WTC11 (cell line): Measurements from ENCODE around the gene KCNH6.

ENCODE experiments used
- AR ChIP-seq: fragments of 250-450 bp; sonication (Bioruptor Pico); IDR thresholded peaks from 2 replicates; pipeline ENCODE4 v1.9.0; 2021; ENCODE audit warnings: mild to moderate bottlenecking
- ETV6 ChIP-seq: sonication (generic); formaldehyde crosslinking; IDR thresholded peaks from 2 replicates; pipeline ENCODE4 v1.8.1; 2022; ENCODE audit warnings: mild to moderate bottlenecking, missing genetic modification reagents
- FOXP1 ChIP-seq: sonication (generic); formaldehyde crosslinking; IDR thresholded peaks from 2 replicates; pipeline ENCODE4 v1.8.0; 2022; ENCODE audit warnings: missing genetic modification reagents, mild to moderate bottlenecking, moderate library complexity, borderline replicate concordance
- NFE2L1 ChIP-seq: sonication (generic); formaldehyde crosslinking; IDR thresholded peaks from 2 replicates; pipeline ENCODE4 v1.8.1; 2023; ENCODE audit warnings: missing genetic modification reagents
- PRDM15 ChIP-seq: sonication (generic); formaldehyde crosslinking; IDR thresholded peaks from 2 replicates; pipeline ENCODE4 v1.8.0; 2022; ENCODE audit warnings: missing genetic modification reagents
- SOX15 ChIP-seq: fragments of 250-450 bp; sonication (Bioruptor Pico); IDR thresholded peaks from 2 replicates; pipeline ENCODE4 v1.9.0; 2021; ENCODE audit warnings: mild to moderate bottlenecking
- STAT6 ChIP-seq: sonication (generic); formaldehyde crosslinking; conservative IDR thresholded peaks from 2 replicates; pipeline ENCODE4 v1.8.1; 2023; ENCODE audit warnings: mild to moderate bottlenecking, low read depth, missing genetic modification reagents, moderate library complexity
- ZBTB21 ChIP-seq: sonication (generic); formaldehyde crosslinking; IDR thresholded peaks from 2 replicates; pipeline ENCODE4 v1.8.1; 2023; ENCODE audit warnings: mild to moderate bottlenecking, missing genetic modification reagents, borderline replicate concordance
- ZNF232 ChIP-seq: sonication (generic); formaldehyde crosslinking; IDR thresholded peaks from 2 replicates; pipeline ENCODE4 v1.8.0; 2022; ENCODE audit warnings: mild to moderate bottlenecking, missing genetic modification reagents
- ZNF263 ChIP-seq: sonication (generic); formaldehyde crosslinking; IDR thresholded peaks from 2 replicates; pipeline ENCODE4 v1.8.1; 2022; ENCODE audit warnings: low read depth, mild to moderate bottlenecking, moderate library complexity, missing genetic modification reagents
- ZNF416 ChIP-seq: fragments of 250-450 bp; sonication (Bioruptor Pico); IDR thresholded peaks from 2 replicates; pipeline ENCODE4 v1.9.0; 2021; ENCODE audit warnings: mild to moderate bottlenecking, inconsistent platforms
- ZSCAN18 ChIP-seq: fragments of 250-450 bp; sonication (Bioruptor Pico); IDR thresholded peaks from 2 replicates; pipeline ENCODE4 v2.1.2; 2022; ENCODE audit warnings: mild to moderate bottlenecking, moderate library complexity
- TF ChIP-seq, protein P1 (sequence below): fragments of 200-600 bp; IDR thresholded peaks from 2 replicates; pipeline ENCODE4 v1.8.0; 2022; ENCODE audit warnings: antibody characterized with exemption
- TF ChIP-seq, protein P2 (sequence below): sonication (generic); formaldehyde crosslinking; IDR thresholded peaks from 2 replicates; pipeline ENCODE4 v1.8.1; 2022; ENCODE audit warnings: low read depth, missing genetic modification reagents, borderline replicate concordance

DNA sequence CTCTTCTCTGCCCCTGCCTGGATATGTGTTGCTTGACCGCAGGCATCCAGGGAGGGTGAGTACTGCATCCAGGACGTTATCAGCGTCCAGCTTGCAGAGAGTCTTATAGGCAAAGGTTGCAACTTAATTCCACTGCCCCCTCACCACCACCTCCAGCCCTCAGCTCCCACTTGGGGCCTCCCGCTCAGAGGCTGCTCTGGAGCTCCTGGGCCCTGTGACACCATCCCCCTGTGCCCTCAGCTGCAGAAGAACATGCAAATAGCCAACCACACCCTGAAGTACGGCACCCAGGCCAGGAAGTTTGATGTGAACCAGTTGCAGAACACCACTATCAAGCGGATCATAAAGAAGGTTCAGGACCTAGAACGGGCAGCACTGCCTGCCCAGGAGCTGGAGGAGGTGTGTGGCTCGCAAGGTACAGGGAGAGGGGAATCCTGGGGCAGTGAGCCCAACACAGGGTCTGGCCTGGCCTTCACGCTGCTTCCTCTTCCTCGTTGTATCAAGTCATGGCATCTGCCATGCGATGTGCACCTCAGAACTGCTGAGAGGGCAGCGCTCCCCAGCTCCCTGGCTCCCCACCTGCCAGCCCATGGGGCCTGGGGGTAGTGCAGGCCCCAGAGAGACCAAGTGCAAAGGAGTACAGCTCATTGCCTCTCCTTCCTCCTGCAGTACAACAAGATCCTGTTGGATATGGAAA, 36.7 kb upstream of the KCNH6 start:
- TF ChIP-seq, protein P1, sequence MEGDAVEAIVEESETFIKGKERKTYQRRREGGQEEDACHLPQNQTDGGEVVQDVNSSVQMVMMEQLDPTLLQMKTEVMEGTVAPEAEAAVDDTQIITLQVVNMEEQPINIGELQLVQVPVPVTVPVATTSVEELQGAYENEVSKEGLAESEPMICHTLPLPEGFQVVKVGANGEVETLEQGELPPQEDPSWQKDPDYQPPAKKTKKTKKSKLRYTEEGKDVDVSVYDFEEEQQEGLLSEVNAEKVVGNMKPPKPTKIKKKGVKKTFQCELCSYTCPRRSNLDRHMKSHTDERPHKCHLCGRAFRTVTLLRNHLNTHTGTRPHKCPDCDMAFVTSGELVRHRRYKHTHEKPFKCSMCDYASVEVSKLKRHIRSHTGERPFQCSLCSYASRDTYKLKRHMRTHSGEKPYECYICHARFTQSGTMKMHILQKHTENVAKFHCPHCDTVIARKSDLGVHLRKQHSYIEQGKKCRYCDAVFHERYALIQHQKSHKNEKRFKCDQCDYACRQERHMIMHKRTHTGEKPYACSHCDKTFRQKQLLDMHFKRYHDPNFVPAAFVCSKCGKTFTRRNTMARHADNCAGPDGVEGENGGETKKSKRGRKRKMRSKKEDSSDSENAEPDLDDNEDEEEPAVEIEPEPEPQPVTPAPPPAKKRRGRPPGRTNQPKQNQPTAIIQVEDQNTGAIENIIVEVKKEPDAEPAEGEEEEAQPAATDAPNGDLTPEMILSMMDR, result no peak
- TF ChIP-seq NFE2L1 (CRISPR knock-in tag) (no peak), ZBTB21 (CRISPR knock-in tag) (no peak), FOXP1 (no peak), STAT6 (CRISPR knock-in tag) (no peak), AR (CRISPR knock-in tag) (no peak), ZNF263 (no peak), ZNF232 (no peak), PRDM15 (CRISPR knock-in tag) (no peak), ETV6 (no peak), ZSCAN18 (CRISPR knock-in tag) (no peak), SOX15 (CRISPR knock-in tag) (no peak), ZNF416 (CRISPR knock-in tag) (no peak)
- TF ChIP-seq, protein P2, sequence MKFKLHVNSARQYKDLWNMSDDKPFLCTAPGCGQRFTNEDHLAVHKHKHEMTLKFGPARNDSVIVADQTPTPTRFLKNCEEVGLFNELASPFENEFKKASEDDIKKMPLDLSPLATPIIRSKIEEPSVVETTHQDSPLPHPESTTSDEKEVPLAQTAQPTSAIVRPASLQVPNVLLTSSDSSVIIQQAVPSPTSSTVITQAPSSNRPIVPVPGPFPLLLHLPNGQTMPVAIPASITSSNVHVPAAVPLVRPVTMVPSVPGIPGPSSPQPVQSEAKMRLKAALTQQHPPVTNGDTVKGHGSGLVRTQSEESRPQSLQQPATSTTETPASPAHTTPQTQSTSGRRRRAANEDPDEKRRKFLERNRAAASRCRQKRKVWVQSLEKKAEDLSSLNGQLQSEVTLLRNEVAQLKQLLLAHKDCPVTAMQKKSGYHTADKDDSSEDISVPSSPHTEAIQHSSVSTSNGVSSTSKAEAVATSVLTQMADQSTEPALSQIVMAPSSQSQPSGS (CRISPR knock-in tag), result no peak
